H9 (cell line): ENCODE results near the gene TMEM109. TPM values are rescaled to one million over a fixed set of nuclear protein-coding genes. Genes with fewer than 3 reads are reported as not detected.

Experiments used
- DNase-seq: peaks from one replicate; pipeline ENCODE4 v3.0.0-alpha.2; 2017
- H2AFZ ChIP-seq: one replicate; pipeline ENCODE4 v1.6.1; 2013; ENCODE audit warnings: mild to moderate bottlenecking, low read length, control low read depth, moderate library complexity
- H2AK5ac ChIP-seq: 2 replicates; pipeline ENCODE4 v1.6.1; 2013; ENCODE audit warnings: low read length, control low read depth, mixed read lengths; ENCODE audit not compliant: insufficient read length
- H2BK120ac ChIP-seq: one replicate; pipeline ENCODE4 v1.6.1; 2013; ENCODE audit warnings: low read depth, mild to moderate bottlenecking, low read length, control low read depth, inconsistent platforms; ENCODE audit not compliant: poor library complexity, severe bottlenecking
- H2BK12ac ChIP-seq: 2 replicates; pipeline ENCODE4 v1.6.1; 2013; ENCODE audit warnings: low read length, control low read depth, mixed read lengths, low read depth; ENCODE audit not compliant: insufficient read length
- H2BK15ac ChIP-seq: 2 replicates; pipeline ENCODE4 v1.6.1; 2013; ENCODE audit warnings: low read depth, low read length, control low read depth
- H2BK20ac ChIP-seq: one replicate; pipeline ENCODE4 v1.6.1; 2013; ENCODE audit warnings: low read depth, mild to moderate bottlenecking, low read length, control low read depth, inconsistent platforms; ENCODE audit not compliant: poor library complexity, severe bottlenecking
- H2BK5ac ChIP-seq: 2 replicates; pipeline ENCODE4 v1.6.1; 2013; ENCODE audit warnings: low read length, control low read depth, mixed read lengths; ENCODE audit not compliant: insufficient read length
- H3K14ac ChIP-seq: 2 replicates; pipeline ENCODE4 v1.6.1; 2013; ENCODE audit warnings: low read length, control low read depth; ENCODE audit not compliant: insufficient read depth
- H3K18ac ChIP-seq: 2 replicates; pipeline ENCODE4 v1.6.1; 2013; ENCODE audit warnings: low read depth, mild to moderate bottlenecking, mixed read lengths, low read length, control low read depth; ENCODE audit not compliant: insufficient read length
- H3K23ac ChIP-seq: 2 replicates; pipeline ENCODE4 v1.6.1; 2013; ENCODE audit warnings: low read length, control low read depth, mixed read lengths, low read depth; ENCODE audit not compliant: insufficient read length
- H3K23me2 ChIP-seq: 2 replicates; pipeline ENCODE4 v1.6.1; 2013; ENCODE audit warnings: low read depth, mild to moderate bottlenecking, mixed read lengths, low read length, control low read depth; ENCODE audit not compliant: insufficient read length, poor library complexity, severe bottlenecking
- H3K27ac ChIP-seq: 2 replicates; pipeline ENCODE4 v1.5.1; 2013; ENCODE audit warnings: low read length, control low read depth, mixed read lengths, low read depth; ENCODE audit not compliant: insufficient read length
- H3K27me3 ChIP-seq: 2 replicates; pipeline ENCODE4 v1.6.1; 2013; ENCODE audit warnings: low read length, control low read depth, inconsistent platforms; ENCODE audit not compliant: insufficient read depth
- H3K4ac ChIP-seq: 2 replicates; pipeline ENCODE4 v1.6.1; 2013; ENCODE audit warnings: low read depth, mild to moderate bottlenecking, control low read depth, inconsistent platforms, low read length, moderate library complexity
- H3K4me1 ChIP-seq: 2 replicates; pipeline ENCODE4 v1.6.1; 2013; ENCODE audit warnings: low read length, control low read depth, inconsistent platforms; ENCODE audit not compliant: insufficient read depth
- H3K4me2 ChIP-seq: 2 replicates; pipeline ENCODE4 v1.6.1; 2013; ENCODE audit warnings: low read length, control low read depth, mixed read lengths; ENCODE audit not compliant: insufficient read length, insufficient read depth
- H3K56ac ChIP-seq: 2 replicates; pipeline ENCODE4 v1.6.1; 2013; ENCODE audit warnings: low read depth, mild to moderate bottlenecking, mixed read lengths, low read length, control low read depth; ENCODE audit not compliant: insufficient read length
- H3K79me1 ChIP-seq: 2 replicates; pipeline ENCODE4 v1.6.1; 2013; ENCODE audit warnings: low read depth, mild to moderate bottlenecking, moderate library complexity, low read length, control low read depth, inconsistent platforms; ENCODE audit not compliant: insufficient read depth, poor library complexity, severe bottlenecking
- H3K79me2 ChIP-seq: 2 replicates; pipeline ENCODE4 v1.6.1; 2013; ENCODE audit warnings: low read length, control low read depth, inconsistent platforms; ENCODE audit not compliant: insufficient read depth
- H3K9ac ChIP-seq: 2 replicates; pipeline ENCODE4 v1.6.1; 2013; ENCODE audit warnings: low read length, control low read depth, mixed read lengths; ENCODE audit not compliant: insufficient read length; ENCODE audit errors: extremely low read depth
- H3K9me3 ChIP-seq: one replicate; pipeline ENCODE4 v1.6.1; 2013; ENCODE audit warnings: low read depth, low read length, inconsistent platforms; ENCODE audit not compliant: control insufficient read depth
- H3T11ph ChIP-seq: one replicate; pipeline ENCODE4 v1.6.1; 2013; ENCODE audit warnings: mild to moderate bottlenecking, low read length, control low read depth, inconsistent platforms
- H4K20me1 ChIP-seq: one replicate; pipeline ENCODE4 v1.6.1; 2013; ENCODE audit not compliant: control insufficient read depth, insufficient read length, insufficient read depth
- H4K5ac ChIP-seq: 2 replicates; pipeline ENCODE4 v1.6.1; 2013; ENCODE audit warnings: low read depth, mild to moderate bottlenecking, mixed read lengths, low read length, control low read depth; ENCODE audit not compliant: insufficient read length
- H4K8ac ChIP-seq: replicated peaks from 2 replicates; pipeline ENCODE4 v1.6.1; 2013; ENCODE audit warnings: low read length, control low read depth, mixed read lengths, low read depth; ENCODE audit not compliant: insufficient read length
- H4K91ac ChIP-seq: 2 replicates; pipeline ENCODE4 v1.6.1; 2013; ENCODE audit warnings: low read depth, mild to moderate bottlenecking, moderate library complexity, mixed read lengths, low read length, control low read depth; ENCODE audit not compliant: insufficient read length
- H3K27ac Mint-ChIP-seq, 3 experiments: 2 replicates in 2 of 3; 3 replicates in 1 of 3; pipeline ENCODE4 v1.8.0; 2020 to 2021; ENCODE audit warnings: mixed read lengths in 3 of 3, mild to moderate bottlenecking in 1 of 3, moderate library complexity in 1 of 3
- H3K27me3 Mint-ChIP-seq: 2 replicates; pipeline ENCODE4 v1.8.0; 2021; ENCODE audit warnings: low read depth, mild to moderate bottlenecking, moderate library complexity, mixed read lengths
- H3K36me3 Mint-ChIP-seq, 3 experiments: 2 replicates in 2 of 3; 3 replicates in 1 of 3; pipeline ENCODE4 v1.8.0; 2020 to 2021; ENCODE audit warnings: low read depth in 3 of 3, mixed read lengths in 3 of 3; ENCODE audit not compliant: insufficient read depth in 1 of 3
- H3K4me1 Mint-ChIP-seq, 2 experiments: 2 replicates each; pipeline ENCODE4 v1.8.0; 2020; ENCODE audit warnings: mixed read lengths in 2 of 2
- H3K4me3 Mint-ChIP-seq, 2 experiments: 2 replicates in 1 of 2; 3 replicates in 1 of 2; pipeline ENCODE4 v1.8.0; 2020 to 2021; ENCODE audit warnings: mild to moderate bottlenecking in 2 of 2, mixed read lengths in 2 of 2, moderate library complexity in 1 of 2
- H3K9me3 Mint-ChIP-seq, 2 experiments: 2 replicates in 1 of 2; 3 replicates in 1 of 2; pipeline ENCODE4 v1.8.0; 2020; ENCODE audit warnings: mild to moderate bottlenecking in 2 of 2, mixed read lengths in 2 of 2, moderate library complexity in 1 of 2
- CTCF ChIP-seq: fragments of 200-600 bp; sonication (generic); conservative IDR thresholded peaks from 3 replicates; pipeline ENCODE4 v1.8.0; 2021; ENCODE audit warnings: antibody characterized with exemption, mild to moderate bottlenecking
- WGBS: extraction: QIAGEN DNeasy Blood & Tissue Kit; methylation state at CpG from one replicate; pipeline ENCODE4 v1.1.7; 2013; ENCODE audit warnings: missing lambda C conversion rate, low lambda C conversion rate, mixed read lengths; ENCODE audit not compliant: insufficient read length; ENCODE audit errors: extremely low coverage; 5-methylcytosine and 5-hydroxymethylcytosine counted together
- total RNA-seq: library from RNA; stranded (reverse); gene quantifications from 2 replicates; pipeline ENCODE4 v1.2.1, GENCODE V29; 2021

The TMEM109 gene
- total RNA-seq, 1 experiment from 2014 or later, result 38.0 TPM

- peaks cover 37 to 94% (median 54%) of the 10 kb centered on the region in 3 experiments; a peak in 6 of 7 replicates for H3K36me3 Mint-ChIP-seq
- Histone ChIP-seq H2BK5ac (no peak overlapping the region), H4K20me1 (peaks cover 2% of the 10 kb centered on the region), H3K56ac (no peak overlapping the region), H3K23ac (no peak overlapping the region), H3K27me3 (no peaks in the 10 kb centered on the region), H4K8ac (no peak overlapping the region), H2BK20ac (no peak overlapping the region), H3K79me1 (no peaks in the 10 kb centered on the region), H2BK15ac (no peak overlapping the region), H2AFZ (no peak overlapping the region), H3K4me1 (no peaks in the 10 kb centered on the region), H3K9ac (no peak overlapping the region), H3K18ac (no peak overlapping the region), H2BK120ac (no peak overlapping the region), H4K5ac (no peak overlapping the region), H3K23me2 (no peaks in the 10 kb centered on the region), H3K79me2 (no peaks in the 10 kb centered on the region), H3K9me3 (no peaks in the 10 kb centered on the region), H3K4me2 (no peak overlapping the region), H2AK5ac (no peak overlapping the region), H2BK12ac (no peak overlapping the region), H3K14ac (no peak overlapping the region), H3K4ac (no peak overlapping the region), H3T11ph (no peak overlapping the region), H4K91ac (no peak overlapping the region), H3K27ac (no peak overlapping the region)
- no peak for TF ChIP-seq CTCF
- no peak overlapping the region for H3K4me3 Mint-ChIP-seq
- no peak for DNase-seq
- no CpG with 5 or more reads among the region's 5 CpGs for WGBS
- no peaks in the 10 kb centered on the region for H3K9me3 Mint-ChIP-seq
- H3K27me3 Mint-ChIP-seq, result no peaks in the 10 kb centered on the region
- H3K4me1 Mint-ChIP-seq, result no peaks in the 10 kb centered on the region
- H3K27ac Mint-ChIP-seq, result no peak overlapping the region
Observed at GRCh38 chr11:60895687-60896086, 18.3 kb upstream of the TMEM109 start.
